Gastrocnemius medialis (tissue), 4 donors: ENCODE measurements around the gene MCL1. TPM values are rescaled to one million over a fixed set of nuclear protein-coding genes. Genes with fewer than 3 reads are reported as not detected.

Experiments
- ATAC-seq, 2 donors: fragments of 150-250 bp; one replicate each; pipeline ENCODE4 v1.9.1; 2016
- DNase-seq, 2 donors: peaks; one replicate each; pipeline ENCODE4 v3.0.0-alpha.2; 2019
- H3K27ac ChIP-seq, 4 donors: fragments of 200-600 bp; sonication (generic); 1 replicate in 1 of 4; 2 replicates in 3 of 4; pipeline ENCODE4 v1.5.1; 2016 to 2018; ENCODE audit warnings: mild to moderate bottlenecking in 2 of 4, moderate library complexity in 1 of 4
- H3K27me3 ChIP-seq, 3 donors: fragments of 200-600 bp; sonication (generic) in 2 of 3; 1 replicate in 1 of 3; 2 replicates in 2 of 3; pipeline versions ENCODE4 v1.5.1 to v1.6.0; 2016 to 2019; ENCODE audit warnings: mild to moderate bottlenecking in 1 of 3, moderate library complexity in 1 of 3
- H3K36me3 ChIP-seq, 2 donors: fragments of 200-600 bp; sonication (generic) in 1 of 2; one replicate each; pipeline ENCODE4 v1.5.1; 2017 to 2018
- H3K4me1 ChIP-seq, 2 donors: fragments of 200-600 bp; sonication (generic) in 1 of 2; one replicate each; pipeline ENCODE4 v1.5.1; 2016 to 2017; ENCODE audit warnings: mild to moderate bottlenecking in 2 of 2
- H3K4me3 ChIP-seq, 4 donors: fragments of 200-600 bp; sonication (generic) in 3 of 4; 1 replicate in 1 of 4; 2 replicates in 3 of 4; pipeline ENCODE4 v1.5.1; 2016 to 2019; ENCODE audit warnings: mild to moderate bottlenecking in 2 of 4
- H3K9me3 ChIP-seq, 3 donors: fragments of 200-600 bp; sonication (generic) in 2 of 3; 1 replicate in 1 of 3; 2 replicates in 2 of 3; pipeline ENCODE4 v1.5.1; 2016 to 2019
- CTCF ChIP-seq, 5 experiments: fragments of 450-650 bp in 3 of 5; fragments of 200-600 bp in 2 of 5; sonication (generic) in 2 of 5; IDR thresholded peaks in 4 of 5; conservative IDR thresholded peaks in 1 of 5; 1 replicate in 4 of 5; 2 replicates in 1 of 5; pipeline ENCODE4 v1.5.1; 2016 to 2019; ENCODE audit warnings: antibody characterized with exemption in 5 of 5, mild to moderate bottlenecking in 3 of 5, moderate library complexity in 3 of 5
- POLR2A ChIP-seq, 2 donors: fragments of 450-650 bp; IDR thresholded peaks; one replicate each; pipeline ENCODE4 v1.6.1; 2017; ENCODE audit warnings: antibody characterized with exemption in 2 of 2, mild to moderate bottlenecking in 2 of 2, moderate library complexity in 2 of 2
- in situ Hi-C, 4 donors: fragments of 200-750 bp; cut with MboI; loops; one replicate each; pipeline versions ENCODE4 v1.15.0 to v1.8.0; 2017; ENCODE audit warnings: low sequenced_read_pairs in 4 of 4
- intact Hi-C: fragments of 100-400 bp; cut with DNase I; formaldehyde crosslinking; loops from one replicate; pipeline ENCODE4 v1.15.1; 2023; ENCODE audit warnings: low total_unique reads
- total RNA-seq, 4 donors: library from RNA; depleted of rRNA; stranded (reverse); fragments of >200 nt; gene quantifications; one replicate each; pipeline versions ENCODE4 v1.1.0 to v1.2.3, GENCODE V29; 2016

Gene MCL1
- total RNA-seq, 4 donors from 2014 or later, result 136 to 199 (median 176) TPM

GRCh38 chr1:150615346-150616201, 36.2 kb upstream of the MCL1 start:
- TF ChIP-seq POLR2A (IDR thresholded peaks at IDR 0.05), result no peak
- no peak for TF ChIP-seq CTCF (IDR thresholded peaks at IDR 0.05 in 4 of 5, conservative IDR thresholded peaks at IDR 0.05 in 1 of 5)
- no peak for DNase-seq
- Histone ChIP-seq H3K9me3 (no peaks in the 10 kb centered on the region), H3K4me1 (peaks cover 25 to 43% of the 10 kb centered on the region in 2 donors), H3K27ac (peak overlapping the region in 2 of 4 donors; percentile 7 to 75), H3K4me3 (no peak overlapping the region), H3K27me3 (no peaks in the 10 kb centered on the region), H3K36me3 (peaks cover 0 to 11% of the 10 kb centered on the region in 2 donors)
- in situ Hi-C loops (loop anchor here in 1 of 4 donors (10.0 kb wide), 1 partner anchor 151 kb away; no protein-coding TSS in a partner anchor), intact Hi-C loops (loop anchor here (10.0 kb wide), 1 partner anchor 251 kb away; the partner anchor contains the start of gene RPRD2)
- no peak for ATAC-seq

DNA sequence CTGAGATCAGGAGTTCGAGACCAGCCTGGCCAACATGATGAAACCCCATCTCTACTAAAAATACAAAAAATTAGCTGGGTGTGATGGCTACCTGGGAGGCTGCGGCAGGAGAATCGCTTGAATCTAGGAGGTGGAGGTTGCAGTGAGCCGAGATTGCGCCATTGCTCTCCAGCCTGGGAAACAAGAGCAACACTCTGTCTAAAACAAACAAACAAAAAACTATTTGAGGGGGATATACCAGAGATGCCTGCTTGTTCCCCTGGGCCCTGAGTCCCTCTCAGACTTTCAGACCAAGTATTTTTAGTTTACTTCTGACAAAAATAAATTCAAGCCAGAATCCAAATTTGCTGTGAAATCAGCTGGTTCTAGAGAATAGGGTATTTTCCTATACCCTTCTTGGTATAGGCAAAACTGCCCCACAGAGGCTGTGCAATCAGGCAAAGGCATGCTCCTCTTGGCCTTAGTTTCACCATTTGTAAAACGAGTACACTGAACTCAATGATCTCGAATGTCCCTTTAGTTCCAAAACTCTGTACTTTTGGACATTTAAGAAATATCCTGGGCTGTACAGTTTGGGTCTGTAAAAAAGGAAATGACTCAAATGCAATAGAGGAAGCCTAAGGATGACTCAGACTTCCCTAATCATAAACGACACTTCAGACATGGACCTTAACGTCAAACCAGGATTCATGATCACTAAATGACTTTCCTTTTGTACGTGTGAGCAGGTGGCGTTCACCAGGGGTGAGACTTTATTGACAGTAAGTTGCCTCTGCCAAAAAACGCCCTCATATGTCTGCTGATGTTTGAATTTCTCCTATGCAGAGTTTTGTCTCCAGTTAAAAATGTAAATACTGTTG, 33.9 kb upstream of the MCL1 start:
- intact Hi-C loops, result loop anchor here (10.0 kb wide), 1 partner anchor 248 kb away; the partner anchor contains the start of gene RPRD2
- Histone ChIP-seq H3K27me3 (no peaks in the 10 kb centered on the region), H3K27ac (peak overlapping the region; percentile 67 to 81 (median 76)), H3K36me3 (peaks cover 0 to under 1% of the 10 kb centered on the region in 2 donors), H3K4me3 (no peak overlapping the region), H3K4me1 (peaks cover 14 to 28% of the 10 kb centered on the region in 2 donors), H3K9me3 (no peaks in the 10 kb centered on the region)
- in situ Hi-C loops, result loop anchor here in 1 of 4 donors (10.0 kb wide), 1 partner anchor 148 kb away; no protein-coding TSS in a partner anchor
- DNase-seq (no peak), ATAC-seq (peak; percentile 70 to 75)
- TF ChIP-seq CTCF (IDR thresholded peaks at IDR 0.05 in 4 of 5, conservative IDR thresholded peaks at IDR 0.05 in 1 of 5) (no peak), POLR2A (IDR thresholded peaks at IDR 0.05) (peak in 1 of 2 donors; percentile 37)

- Histone ChIP-seq H3K9me3 (no peaks in the 10 kb centered on the region), H3K27me3 (no peaks in the 10 kb centered on the region), H3K36me3 (no peaks in the 10 kb centered on the region), H3K27ac (peak overlapping the region; percentile 67 to 81 (median 76)), H3K4me1 (peaks cover 14 to 28% of the 10 kb centered on the region in 2 donors), H3K4me3 (no peak overlapping the region)
- no peak for TF ChIP-seq CTCF (IDR thresholded peaks at IDR 0.05 in 4 of 5, conservative IDR thresholded peaks at IDR 0.05 in 1 of 5)
- no peak for TF ChIP-seq POLR2A (IDR thresholded peaks at IDR 0.05)
- intact Hi-C loops (loop anchor here (10.0 kb wide), 1 partner anchor 247 kb away; the partner anchor contains the start of gene RPRD2), in situ Hi-C loops (loop anchor here in 1 of 4 donors (10.0 kb wide), 1 partner anchor 147 kb away; no protein-coding TSS in a partner anchor)
- DNase-seq, result no peak
- ATAC-seq, result no peak
These were observed 32.6 kb upstream of the MCL1 start for GRCh38 chr1:150612014-150612345.

GRCh38 chr1:150610576-150610975, 31.2 kb upstream of the MCL1 start:
- peaks cover 14 to 28% of the 10 kb centered on the region in 2 donors for H3K4me1 ChIP-seq
- ATAC-seq (no peak), DNase-seq (no peak)
- H3K36me3 ChIP-seq, result no peaks in the 10 kb centered on the region
- no peaks in the 10 kb centered on the region for H3K27me3 ChIP-seq
- intact Hi-C loops (loop anchor here (10.0 kb wide), 1 partner anchor 246 kb away; the partner anchor contains the start of gene RPRD2), in situ Hi-C loops (loop anchor here in 1 of 4 donors (10.0 kb wide), 1 partner anchor 146 kb away; no protein-coding TSS in a partner anchor)
- no peak overlapping the region for H3K4me3 ChIP-seq
- TF ChIP-seq CTCF (IDR thresholded peaks at IDR 0.05 in 4 of 5, conservative IDR thresholded peaks at IDR 0.05 in 1 of 5) (no peak), POLR2A (IDR thresholded peaks at IDR 0.05) (no peak)
- no peaks in the 10 kb centered on the region for H3K9me3 ChIP-seq
- H3K27ac ChIP-seq, result peak overlapping the region; percentile 67 to 81 (median 76)
